Measurements from ENCODE around the gene CCDC177. TPM values are rescaled to one million over a fixed set of nuclear protein-coding genes. Genes with fewer than 3 reads are reported as not detected.

The CCDC177 gene
- total and polyA plus RNA-seq, 9 of the 15 experiments (the other 6 are each of a cell fraction or from before 2014, with no cell fraction given), result not detected

DNA sequence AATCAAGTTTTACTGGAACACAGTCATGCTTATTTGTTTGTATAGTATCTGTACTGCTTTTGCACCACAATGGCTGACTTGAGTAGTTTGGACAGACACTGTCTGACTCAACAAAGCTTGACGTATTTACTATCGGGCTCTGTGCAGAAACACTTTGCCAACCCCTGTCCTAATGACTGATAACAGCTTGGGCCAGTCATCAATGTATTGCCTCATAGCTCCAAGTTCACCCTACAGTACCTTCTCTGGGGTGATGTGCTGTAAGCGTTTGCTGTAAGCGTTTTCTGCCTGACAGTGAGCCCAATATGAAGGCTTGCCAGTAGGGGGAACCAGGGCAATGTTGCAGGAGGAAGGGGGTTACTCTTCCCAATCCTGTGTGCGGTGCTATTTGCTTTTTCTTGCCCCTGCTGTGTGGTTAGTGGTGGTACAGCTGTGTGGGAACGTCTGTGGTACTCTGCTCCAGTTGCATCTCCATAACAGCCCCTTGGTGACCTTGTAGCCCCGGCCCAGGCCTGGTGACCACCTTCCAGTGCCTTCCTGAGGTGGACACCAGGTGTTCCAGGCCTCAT, 5.4 kb upstream of the CCDC177 start (continued):
- no peak for TF ChIP-seq KDM2B (CRISPR knock-in tag; IDR thresholded peaks at IDR 0.05)
- TF ChIP-seq FOXA3 (CRISPR knock-in tag; conservative IDR thresholded peaks at IDR 0.05 in 1 of 2, IDR thresholded peaks at IDR 0.05 in 1 of 2), result no peak
- no peak for TF ChIP-seq HMG20A (CRISPR knock-in tag; conservative IDR thresholded peaks at IDR 0.05)
- TF ChIP-seq, protein P1, sequence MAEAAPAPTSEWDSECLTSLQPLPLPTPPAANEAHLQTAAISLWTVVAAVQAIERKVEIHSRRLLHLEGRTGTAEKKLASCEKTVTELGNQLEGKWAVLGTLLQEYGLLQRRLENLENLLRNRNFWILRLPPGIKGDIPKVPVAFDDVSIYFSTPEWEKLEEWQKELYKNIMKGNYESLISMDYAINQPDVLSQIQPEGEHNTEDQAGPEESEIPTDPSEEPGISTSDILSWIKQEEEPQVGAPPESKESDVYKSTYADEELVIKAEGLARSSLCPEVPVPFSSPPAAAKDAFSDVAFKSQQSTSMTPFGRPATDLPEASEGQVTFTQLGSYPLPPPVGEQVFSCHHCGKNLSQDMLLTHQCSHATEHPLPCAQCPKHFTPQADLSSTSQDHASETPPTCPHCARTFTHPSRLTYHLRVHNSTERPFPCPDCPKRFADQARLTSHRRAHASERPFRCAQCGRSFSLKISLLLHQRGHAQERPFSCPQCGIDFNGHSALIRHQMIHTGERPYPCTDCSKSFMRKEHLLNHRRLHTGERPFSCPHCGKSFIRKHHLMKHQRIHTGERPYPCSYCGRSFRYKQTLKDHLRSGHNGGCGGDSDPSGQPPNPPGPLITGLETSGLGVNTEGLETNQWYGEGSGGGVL (CRISPR knock-in tag; IDR thresholded peaks at IDR 0.05), result no peak
- TF ChIP-seq ZNF79 (CRISPR knock-in tag; IDR thresholded peaks at IDR 0.05; ENCODE audit: low read depth), result no peak
- TF ChIP-seq ZNF655 (CRISPR knock-in tag; IDR thresholded peaks at IDR 0.05), result no peak
- no peak for TF ChIP-seq ZNF395 (CRISPR knock-in tag; IDR thresholded peaks at IDR 0.05)
- no peak for TF ChIP-seq CHD1 (IDR thresholded peaks at IDR 0.05; ENCODE audit: low read length)
- no peak for TF ChIP-seq ZNF717 (CRISPR knock-in tag; IDR thresholded peaks at IDR 0.05)
- TF ChIP-seq MBD2 (IDR thresholded peaks at IDR 0.05; ENCODE audit: borderline replicate concordance, low read depth), result no peak
- no peak for TF ChIP-seq POLR2G (IDR thresholded peaks at IDR 0.05; ENCODE audit: low read depth, low read length)
- no peak for TF ChIP-seq RBM14 (IDR thresholded peaks at IDR 0.05; ENCODE audit: borderline replicate concordance, insufficient read depth, low read depth, low read length)
- no peak for TF ChIP-seq MEF2A (IDR thresholded peaks at IDR 0.05; ENCODE audit: control insufficient read depth, low read depth, low read length)
- TF ChIP-seq ZNF589 (CRISPR knock-in tag; IDR thresholded peaks at IDR 0.05; ENCODE audit: low read depth), result no peak
- TF ChIP-seq FUS (optimal IDR thresholded peaks at IDR 0.05; ENCODE audit: low read depth, low read length), result no peak
- no peak for TF ChIP-seq TBP (optimal IDR thresholded peaks at IDR 0.05; ENCODE audit: low read depth, low read length)
- TF ChIP-seq CBX3 (IDR thresholded peaks at IDR 0.05; ENCODE audit: borderline replicate concordance in 1 of 2, low read length in 2 of 2), result no peak
- TF ChIP-seq GABPB2 (CRISPR knock-in tag; conservative IDR thresholded peaks at IDR 0.05), result no peak
- TF ChIP-seq SMAD4 (CRISPR knock-in tag; conservative IDR thresholded peaks at IDR 0.05), result no peak
- no peak for TF ChIP-seq ZNF707 (CRISPR knock-in tag; conservative IDR thresholded peaks at IDR 0.05)
- no peak for TF ChIP-seq RNF2 (IDR thresholded peaks at IDR 0.05)
- TF ChIP-seq L3MBTL2 (IDR thresholded peaks at IDR 0.05), result no peak
- TF ChIP-seq ATF1 (CRISPR knock-in tag; IDR thresholded peaks at IDR 0.05), result no peak
- TF ChIP-seq ATF1 (tag; IDR thresholded peaks at IDR 0.05), result peak; percentile 69
- TF ChIP-seq, protein P2, sequence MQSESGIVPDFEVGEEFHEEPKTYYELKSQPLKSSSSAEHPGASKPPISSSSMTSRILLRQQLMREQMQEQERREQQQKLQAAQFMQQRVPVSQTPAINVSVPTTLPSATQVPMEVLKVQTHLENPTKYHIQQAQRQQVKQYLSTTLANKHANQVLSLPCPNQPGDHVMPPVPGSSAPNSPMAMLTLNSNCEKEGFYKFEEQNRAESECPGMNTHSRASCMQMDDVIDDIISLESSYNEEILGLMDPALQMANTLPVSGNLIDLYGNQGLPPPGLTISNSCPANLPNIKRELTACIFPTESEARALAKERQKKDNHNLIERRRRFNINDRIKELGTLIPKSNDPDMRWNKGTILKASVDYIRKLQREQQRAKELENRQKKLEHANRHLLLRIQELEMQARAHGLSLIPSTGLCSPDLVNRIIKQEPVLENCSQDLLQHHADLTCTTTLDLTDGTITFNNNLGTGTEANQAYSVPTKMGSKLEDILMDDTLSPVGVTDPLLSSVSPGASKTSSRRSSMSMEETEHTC (IDR thresholded peaks at IDR 0.05), result no peak
